H9 (cell line): ENCODE data around the gene AIFM3. TPM values are rescaled to one million over a fixed set of nuclear protein-coding genes. Genes with fewer than 3 reads are reported as not detected.

Source experiments
- DNase-seq: peaks from one replicate; pipeline ENCODE4 v3.0.0-alpha.2; 2017
- H2AFZ ChIP-seq: one replicate; pipeline ENCODE4 v1.6.1; 2013; ENCODE audit warnings: mild to moderate bottlenecking, low read length, control low read depth, moderate library complexity
- H2AK5ac ChIP-seq: 2 replicates; pipeline ENCODE4 v1.6.1; 2013; ENCODE audit warnings: low read length, control low read depth, mixed read lengths; ENCODE audit not compliant: insufficient read length
- H2BK120ac ChIP-seq: one replicate; pipeline ENCODE4 v1.6.1; 2013; ENCODE audit warnings: low read depth, mild to moderate bottlenecking, low read length, control low read depth, inconsistent platforms; ENCODE audit not compliant: poor library complexity, severe bottlenecking
- H2BK12ac ChIP-seq: 2 replicates; pipeline ENCODE4 v1.6.1; 2013; ENCODE audit warnings: low read length, control low read depth, mixed read lengths, low read depth; ENCODE audit not compliant: insufficient read length
- H2BK15ac ChIP-seq: 2 replicates; pipeline ENCODE4 v1.6.1; 2013; ENCODE audit warnings: low read depth, low read length, control low read depth
- H2BK20ac ChIP-seq: one replicate; pipeline ENCODE4 v1.6.1; 2013; ENCODE audit warnings: low read depth, mild to moderate bottlenecking, low read length, control low read depth, inconsistent platforms; ENCODE audit not compliant: poor library complexity, severe bottlenecking
- H2BK5ac ChIP-seq: 2 replicates; pipeline ENCODE4 v1.6.1; 2013; ENCODE audit warnings: low read length, control low read depth, mixed read lengths; ENCODE audit not compliant: insufficient read length
- H3K14ac ChIP-seq: 2 replicates; pipeline ENCODE4 v1.6.1; 2013; ENCODE audit warnings: low read length, control low read depth; ENCODE audit not compliant: insufficient read depth
- H3K18ac ChIP-seq: 2 replicates; pipeline ENCODE4 v1.6.1; 2013; ENCODE audit warnings: low read depth, mild to moderate bottlenecking, mixed read lengths, low read length, control low read depth; ENCODE audit not compliant: insufficient read length
- H3K23ac ChIP-seq: 2 replicates; pipeline ENCODE4 v1.6.1; 2013; ENCODE audit warnings: low read length, control low read depth, mixed read lengths, low read depth; ENCODE audit not compliant: insufficient read length
- H3K23me2 ChIP-seq: 2 replicates; pipeline ENCODE4 v1.6.1; 2013; ENCODE audit warnings: low read depth, mild to moderate bottlenecking, mixed read lengths, low read length, control low read depth; ENCODE audit not compliant: insufficient read length, poor library complexity, severe bottlenecking
- H3K27ac ChIP-seq: 2 replicates; pipeline ENCODE4 v1.5.1; 2013; ENCODE audit warnings: low read length, control low read depth, mixed read lengths, low read depth; ENCODE audit not compliant: insufficient read length
- H3K27me3 ChIP-seq: 2 replicates; pipeline ENCODE4 v1.6.1; 2013; ENCODE audit warnings: low read length, control low read depth, inconsistent platforms; ENCODE audit not compliant: insufficient read depth
- H3K4ac ChIP-seq: 2 replicates; pipeline ENCODE4 v1.6.1; 2013; ENCODE audit warnings: low read depth, mild to moderate bottlenecking, control low read depth, inconsistent platforms, low read length, moderate library complexity
- H3K4me1 ChIP-seq: 2 replicates; pipeline ENCODE4 v1.6.1; 2013; ENCODE audit warnings: low read length, control low read depth, inconsistent platforms; ENCODE audit not compliant: insufficient read depth
- H3K4me2 ChIP-seq: 2 replicates; pipeline ENCODE4 v1.6.1; 2013; ENCODE audit warnings: low read length, control low read depth, mixed read lengths; ENCODE audit not compliant: insufficient read length, insufficient read depth
- H3K56ac ChIP-seq: 2 replicates; pipeline ENCODE4 v1.6.1; 2013; ENCODE audit warnings: low read depth, mild to moderate bottlenecking, mixed read lengths, low read length, control low read depth; ENCODE audit not compliant: insufficient read length
- H3K79me1 ChIP-seq: 2 replicates; pipeline ENCODE4 v1.6.1; 2013; ENCODE audit warnings: low read depth, mild to moderate bottlenecking, moderate library complexity, low read length, control low read depth, inconsistent platforms; ENCODE audit not compliant: insufficient read depth, poor library complexity, severe bottlenecking
- H3K79me2 ChIP-seq: 2 replicates; pipeline ENCODE4 v1.6.1; 2013; ENCODE audit warnings: low read length, control low read depth, inconsistent platforms; ENCODE audit not compliant: insufficient read depth
- H3K9ac ChIP-seq: 2 replicates; pipeline ENCODE4 v1.6.1; 2013; ENCODE audit warnings: low read length, control low read depth, mixed read lengths; ENCODE audit not compliant: insufficient read length; ENCODE audit errors: extremely low read depth
- H3K9me3 ChIP-seq: one replicate; pipeline ENCODE4 v1.6.1; 2013; ENCODE audit warnings: low read depth, low read length, inconsistent platforms; ENCODE audit not compliant: control insufficient read depth
- H3T11ph ChIP-seq: one replicate; pipeline ENCODE4 v1.6.1; 2013; ENCODE audit warnings: mild to moderate bottlenecking, low read length, control low read depth, inconsistent platforms
- H4K20me1 ChIP-seq: one replicate; pipeline ENCODE4 v1.6.1; 2013; ENCODE audit not compliant: control insufficient read depth, insufficient read length, insufficient read depth
- H4K5ac ChIP-seq: 2 replicates; pipeline ENCODE4 v1.6.1; 2013; ENCODE audit warnings: low read depth, mild to moderate bottlenecking, mixed read lengths, low read length, control low read depth; ENCODE audit not compliant: insufficient read length
- H4K8ac ChIP-seq: replicated peaks from 2 replicates; pipeline ENCODE4 v1.6.1; 2013; ENCODE audit warnings: low read length, control low read depth, mixed read lengths, low read depth; ENCODE audit not compliant: insufficient read length
- H4K91ac ChIP-seq: 2 replicates; pipeline ENCODE4 v1.6.1; 2013; ENCODE audit warnings: low read depth, mild to moderate bottlenecking, moderate library complexity, mixed read lengths, low read length, control low read depth; ENCODE audit not compliant: insufficient read length
- H3K27ac Mint-ChIP-seq, 3 experiments: 2 replicates in 2 of 3; 3 replicates in 1 of 3; pipeline ENCODE4 v1.8.0; 2020 to 2021; ENCODE audit warnings: mixed read lengths in 3 of 3, mild to moderate bottlenecking in 1 of 3, moderate library complexity in 1 of 3
- H3K27me3 Mint-ChIP-seq: 2 replicates; pipeline ENCODE4 v1.8.0; 2021; ENCODE audit warnings: low read depth, mild to moderate bottlenecking, moderate library complexity, mixed read lengths
- H3K36me3 Mint-ChIP-seq, 3 experiments: 2 replicates in 2 of 3; 3 replicates in 1 of 3; pipeline ENCODE4 v1.8.0; 2020 to 2021; ENCODE audit warnings: low read depth in 3 of 3, mixed read lengths in 3 of 3; ENCODE audit not compliant: insufficient read depth in 1 of 3
- H3K4me1 Mint-ChIP-seq, 2 experiments: 2 replicates each; pipeline ENCODE4 v1.8.0; 2020; ENCODE audit warnings: mixed read lengths in 2 of 2
- H3K4me3 Mint-ChIP-seq, 2 experiments: 2 replicates in 1 of 2; 3 replicates in 1 of 2; pipeline ENCODE4 v1.8.0; 2020 to 2021; ENCODE audit warnings: mild to moderate bottlenecking in 2 of 2, mixed read lengths in 2 of 2, moderate library complexity in 1 of 2
- H3K9me3 Mint-ChIP-seq, 2 experiments: 2 replicates in 1 of 2; 3 replicates in 1 of 2; pipeline ENCODE4 v1.8.0; 2020; ENCODE audit warnings: mild to moderate bottlenecking in 2 of 2, mixed read lengths in 2 of 2, moderate library complexity in 1 of 2
- WGBS: extraction: QIAGEN DNeasy Blood & Tissue Kit; methylation state at CpG from one replicate; pipeline ENCODE4 v1.1.7; 2013; ENCODE audit warnings: missing lambda C conversion rate, low lambda C conversion rate, mixed read lengths; ENCODE audit not compliant: insufficient read length; ENCODE audit errors: extremely low coverage; 5-methylcytosine and 5-hydroxymethylcytosine counted together
- total RNA-seq: library from RNA; stranded (reverse); gene quantifications from 2 replicates; pipeline ENCODE4 v1.2.1, GENCODE V29; 2021
- TF ChIP-seq, protein P1 (sequence below): fragments of 200-600 bp; sonication (generic); conservative IDR thresholded peaks from 3 replicates; pipeline ENCODE4 v1.8.0; 2021; ENCODE audit warnings: antibody characterized with exemption, mild to moderate bottlenecking

Gene AIFM3
- total RNA-seq, 1 experiment from 2014 or later, result 1.9 TPM

- Mint-ChIP-seq H3K27me3 (peaks cover 89% of the 10 kb centered on the region), H3K4me3 (no peak overlapping the region; a peak in 1 of 5 replicates), H3K4me1 (peaks cover 23 to 33% of the 10 kb centered on the region in 2 experiments), H3K36me3 (peaks cover 0 to 8% (median 4%) of the 10 kb centered on the region in 3 experiments; a peak in 4 of 7 replicates), H3K9me3 (peaks cover 13 to 15% of the 10 kb centered on the region in 2 experiments), H3K27ac (no peak overlapping the region)
- peaks cover 3% of the 10 kb centered on the region for H3K23me2 ChIP-seq
- TF ChIP-seq, protein P1, sequence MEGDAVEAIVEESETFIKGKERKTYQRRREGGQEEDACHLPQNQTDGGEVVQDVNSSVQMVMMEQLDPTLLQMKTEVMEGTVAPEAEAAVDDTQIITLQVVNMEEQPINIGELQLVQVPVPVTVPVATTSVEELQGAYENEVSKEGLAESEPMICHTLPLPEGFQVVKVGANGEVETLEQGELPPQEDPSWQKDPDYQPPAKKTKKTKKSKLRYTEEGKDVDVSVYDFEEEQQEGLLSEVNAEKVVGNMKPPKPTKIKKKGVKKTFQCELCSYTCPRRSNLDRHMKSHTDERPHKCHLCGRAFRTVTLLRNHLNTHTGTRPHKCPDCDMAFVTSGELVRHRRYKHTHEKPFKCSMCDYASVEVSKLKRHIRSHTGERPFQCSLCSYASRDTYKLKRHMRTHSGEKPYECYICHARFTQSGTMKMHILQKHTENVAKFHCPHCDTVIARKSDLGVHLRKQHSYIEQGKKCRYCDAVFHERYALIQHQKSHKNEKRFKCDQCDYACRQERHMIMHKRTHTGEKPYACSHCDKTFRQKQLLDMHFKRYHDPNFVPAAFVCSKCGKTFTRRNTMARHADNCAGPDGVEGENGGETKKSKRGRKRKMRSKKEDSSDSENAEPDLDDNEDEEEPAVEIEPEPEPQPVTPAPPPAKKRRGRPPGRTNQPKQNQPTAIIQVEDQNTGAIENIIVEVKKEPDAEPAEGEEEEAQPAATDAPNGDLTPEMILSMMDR, result no peak
- H3K9me3 ChIP-seq, result no peaks in the 10 kb centered on the region
- H2BK5ac ChIP-seq, result no peak overlapping the region
- no peak overlapping the region for H3K27ac ChIP-seq
- H4K91ac ChIP-seq, result no peak overlapping the region
- no peak overlapping the region for H2BK120ac ChIP-seq
- H3K9ac ChIP-seq, result no peak overlapping the region
- H3K18ac ChIP-seq, result no peak overlapping the region
- no peak for DNase-seq
- no peak overlapping the region for H3K23ac ChIP-seq
- no peak overlapping the region for H2AFZ ChIP-seq
- no peak overlapping the region for H2BK12ac ChIP-seq
- H4K8ac ChIP-seq, result no peak overlapping the region
- H4K5ac ChIP-seq, result no peak overlapping the region
- no peak overlapping the region for H3K14ac ChIP-seq
- no peak overlapping the region for H2AK5ac ChIP-seq
- WGBS, result no CpG with 5 or more reads among the region's 14 CpGs
- H2BK20ac ChIP-seq, result no peak overlapping the region
- no peaks in the 10 kb centered on the region for H3K79me1 ChIP-seq
- no peaks in the 10 kb centered on the region for H4K20me1 ChIP-seq
- no peak overlapping the region for H3T11ph ChIP-seq
- no peak overlapping the region for H3K4ac ChIP-seq
- no peak overlapping the region for H3K56ac ChIP-seq
- H3K4me1 ChIP-seq, result no peaks in the 10 kb centered on the region
- no peaks in the 10 kb centered on the region; the same call in 1 of the 2 replicates for H3K27me3 ChIP-seq
- H2BK15ac ChIP-seq, result no peak overlapping the region
- no peak overlapping the region for H3K4me2 ChIP-seq
- no peaks in the 10 kb centered on the region for H3K79me2 ChIP-seq
Measured at GRCh38 chr22:20975541-20976290, 8.7 kb downstream of the AIFM3 start.
